GM23338 (cell line): ENCODE measurements around the gene NEB. TPM values are rescaled to one million over a fixed set of nuclear protein-coding genes. Genes with fewer than 3 reads are reported as not detected.

ENCODE experiments used
- ATAC-seq: fragments of 200-7000 bp; cut with Tn5 transposase; 3 replicates; pipeline ENCODE4 v1.9.1; 2020
- DNase-seq: peaks from one replicate; pipeline ENCODE4 v3.0.0-alpha.2; 2015; ENCODE audit warnings: low spot score
- H2AFZ ChIP-seq: fragments of 200-600 bp; sonication (generic); 2 replicates; pipeline ENCODE4 v1.8.0; 2016; ENCODE audit warnings: antibody characterized with exemption, mild to moderate bottlenecking, moderate library complexity
- H3F3A ChIP-seq: fragments of 200-600 bp; sonication (generic); replicated peaks from 2 replicates; pipeline ENCODE4 v1.8.0; 2017; ENCODE audit warnings: antibody characterized with exemption, mixed run types, low read depth
- H3K27ac ChIP-seq: fragments of 200-600 bp; sonication (generic); 2 replicates; pipeline ENCODE4 v1.6.1; 2016; ENCODE audit warnings: low read depth
- H3K27me3 ChIP-seq: fragments of 200-600 bp; sonication (generic); 2 replicates; pipeline ENCODE4 v1.8.0; 2016; ENCODE audit warnings: mild to moderate bottlenecking, mixed run types, moderate library complexity; ENCODE audit not compliant: insufficient read depth
- H3K36me3 ChIP-seq: fragments of 200-600 bp; sonication (generic); 2 replicates; pipeline ENCODE4 v1.8.0; 2016; ENCODE audit warnings: mild to moderate bottlenecking; ENCODE audit not compliant: insufficient read depth
- H3K4me1 ChIP-seq: fragments of 200-600 bp; sonication (generic); 2 replicates; pipeline ENCODE4 v1.8.0; 2016; ENCODE audit warnings: mild to moderate bottlenecking, moderate library complexity; ENCODE audit not compliant: insufficient read depth
- H3K4me2 ChIP-seq: fragments of 200-600 bp; sonication (generic); 2 replicates; pipeline ENCODE4 v1.7.1; 2017; ENCODE audit warnings: mixed run types
- H3K4me3 ChIP-seq: fragments of 200-600 bp; sonication (generic); 2 replicates; pipeline ENCODE4 v1.6.1; 2016; ENCODE audit warnings: mixed run types
- H3K79me2 ChIP-seq: fragments of 200-600 bp; sonication (generic); replicated peaks from 2 replicates; pipeline ENCODE4 v1.8.0; 2017; ENCODE audit warnings: mild to moderate bottlenecking; ENCODE audit not compliant: insufficient read depth
- H3K9me2 ChIP-seq: fragments of 200-600 bp; sonication (generic); 2 replicates; pipeline ENCODE4 v1.8.0; 2017; ENCODE audit not compliant: insufficient read depth
- H4K20me1 ChIP-seq: fragments of 200-600 bp; sonication (generic); replicated peaks from 2 replicates; pipeline ENCODE4 v1.8.0; 2017; ENCODE audit warnings: mild to moderate bottlenecking; ENCODE audit not compliant: insufficient read depth
- H3K27ac Mint-ChIP-seq: 2 replicates; pipeline ENCODE4 v1.8.0; 2020; ENCODE audit warnings: inconsistent platforms, mild to moderate bottlenecking, moderate library complexity, mixed read lengths
- H3K27me3 Mint-ChIP-seq: 3 replicates; pipeline ENCODE4 v1.8.0; 2022; ENCODE audit warnings: low read depth, mild to moderate bottlenecking, moderate library complexity, mixed read lengths, inconsistent platforms; ENCODE audit not compliant: insufficient read depth, poor library complexity
- H3K36me3 Mint-ChIP-seq: 3 replicates; pipeline ENCODE4 v1.8.0; 2021; ENCODE audit warnings: low read depth, mild to moderate bottlenecking, inconsistent platforms, moderate library complexity, mixed read lengths
- H3K4me1 Mint-ChIP-seq: 3 replicates; pipeline ENCODE4 v1.8.0; 2020; ENCODE audit warnings: mild to moderate bottlenecking, inconsistent platforms, mixed read lengths
- H3K4me3 Mint-ChIP-seq: 3 replicates; pipeline ENCODE4 v1.8.0; 2021; ENCODE audit warnings: moderate library complexity, mild to moderate bottlenecking, inconsistent platforms, mixed read lengths
- H3K9me3 Mint-ChIP-seq: 3 replicates; pipeline ENCODE4 v1.8.0; 2020; ENCODE audit warnings: moderate library complexity, mild to moderate bottlenecking, inconsistent platforms, mixed read lengths
- CREB1 ChIP-seq: fragments of 250-450 bp; sonication (Bioruptor Pico); IDR thresholded peaks from 2 replicates; pipeline ENCODE4 v1.5.0; 2020; ENCODE audit warnings: low read depth, mild to moderate bottlenecking, moderate library complexity
- CTCF ChIP-seq, 2 experiments: fragments of 200-600 bp in 1 of 2; sonication (generic) in 1 of 2; conservative IDR thresholded peaks; 2 replicates each; pipeline versions ENCODE4 v1.5.1 to v1.6.1; 2016 to 2017; ENCODE audit warnings: antibody characterized with exemption in 2 of 2, low read depth in 2 of 2, mild to moderate bottlenecking in 2 of 2, moderate library complexity in 1 of 2
- EZH2 ChIP-seq: fragments of 200-600 bp; sonication (generic); IDR thresholded peaks from one replicate; pipeline ENCODE4 v1.8.0; 2017; ENCODE audit warnings: antibody characterized with exemption, mild to moderate bottlenecking, low read depth; ENCODE audit not compliant: unreplicated experiment
- EZH2phosphoT487 ChIP-seq: fragments of 200-600 bp; sonication (generic); IDR thresholded peaks from one replicate; pipeline ENCODE4 v1.8.1; 2018; ENCODE audit warnings: antibody characterized with exemption; ENCODE audit not compliant: unreplicated experiment
- JUNB ChIP-seq: IDR thresholded peaks from one replicate; pipeline ENCODE4 v1.6.1; 2016; ENCODE audit warnings: antibody characterized with exemption; ENCODE audit not compliant: unreplicated experiment
- NANOG ChIP-seq: IDR thresholded peaks from 2 replicates; pipeline ENCODE4 v1.6.1; 2016; ENCODE audit warnings: antibody characterized with exemption, borderline replicate concordance
- STAT1 ChIP-seq: IDR thresholded peaks from one replicate; pipeline ENCODE4 v1.6.1; 2016; ENCODE audit warnings: antibody characterized with exemption; ENCODE audit not compliant: unreplicated experiment
- polyA plus RNA-seq: library from polyadenylated mRNA; unstranded; fragments of >200 nt; fragmentation: Nextera tagmentation; extraction: Ambion mirVana; gene quantifications from 2 replicates; pipeline ENCODE4 v1.2.1, GENCODE V29; 2016
- total RNA-seq: library from RNA; depleted of rRNA; stranded (reverse); fragments of >200 nt; shearing (Covaris generic); gene quantifications from 2 replicates; pipeline ENCODE4 v1.2.3, GENCODE V29; 2014
- TF ChIP-seq, protein P1 (sequence below): fragments of 250-450 bp; sonication (Bioruptor Pico); IDR thresholded peaks from 2 replicates; pipeline ENCODE4 v1.5.0; 2020; ENCODE audit warnings: mild to moderate bottlenecking, moderate library complexity
- TF ChIP-seq, protein P2 (sequence below): IDR thresholded peaks from 2 replicates; pipeline ENCODE4 v1.6.1; 2016; ENCODE audit warnings: antibody characterized with exemption

NEB gene
- total and polyA plus RNA-seq, 2 experiments from 2014 or later = 6.2 to 13.7 TPM

DNA sequence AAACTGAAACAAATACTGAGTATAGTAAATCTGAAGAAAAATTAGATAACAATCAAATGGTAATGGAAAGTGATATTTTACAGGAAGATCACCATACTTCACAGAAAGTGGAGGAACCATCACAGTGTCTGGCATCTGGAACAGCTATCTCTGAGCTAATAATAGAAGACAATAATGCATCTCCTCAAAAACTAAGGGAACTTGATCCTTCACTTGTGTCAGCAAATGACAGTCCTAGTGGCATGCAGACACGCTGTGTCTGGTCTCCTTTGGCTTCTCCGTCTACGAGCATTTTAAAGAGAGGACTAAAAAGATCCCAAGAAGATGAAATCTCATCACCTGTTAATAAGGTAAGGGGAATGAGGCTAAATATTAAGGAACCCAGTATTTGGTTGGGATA, 268.5 kb downstream of the NEB start:
- Mint-ChIP-seq H3K4me1 (peaks cover 16% of the 10 kb centered on the region), H3K9me3 (no peaks in the 10 kb centered on the region), H3K4me3 (no peak overlapping the region), H3K36me3 (peaks cover 97% of the 10 kb centered on the region), H3K27me3 (no peaks in the 10 kb centered on the region), H3K27ac (no peak overlapping the region)
- H3F3A ChIP-seq = no peaks in the 10 kb centered on the region
- no peak for TF ChIP-seq CTCF (conservative IDR thresholded peaks at IDR 0.05; ENCODE audit: low read depth in 2 of 2)
- TF ChIP-seq STAT1 = no peak
- TF ChIP-seq EZH2 = no peak
- no peak for TF ChIP-seq JUNB
- TF ChIP-seq CREB1 (CRISPR knock-in tag) = no peak
- TF ChIP-seq, protein P1, sequence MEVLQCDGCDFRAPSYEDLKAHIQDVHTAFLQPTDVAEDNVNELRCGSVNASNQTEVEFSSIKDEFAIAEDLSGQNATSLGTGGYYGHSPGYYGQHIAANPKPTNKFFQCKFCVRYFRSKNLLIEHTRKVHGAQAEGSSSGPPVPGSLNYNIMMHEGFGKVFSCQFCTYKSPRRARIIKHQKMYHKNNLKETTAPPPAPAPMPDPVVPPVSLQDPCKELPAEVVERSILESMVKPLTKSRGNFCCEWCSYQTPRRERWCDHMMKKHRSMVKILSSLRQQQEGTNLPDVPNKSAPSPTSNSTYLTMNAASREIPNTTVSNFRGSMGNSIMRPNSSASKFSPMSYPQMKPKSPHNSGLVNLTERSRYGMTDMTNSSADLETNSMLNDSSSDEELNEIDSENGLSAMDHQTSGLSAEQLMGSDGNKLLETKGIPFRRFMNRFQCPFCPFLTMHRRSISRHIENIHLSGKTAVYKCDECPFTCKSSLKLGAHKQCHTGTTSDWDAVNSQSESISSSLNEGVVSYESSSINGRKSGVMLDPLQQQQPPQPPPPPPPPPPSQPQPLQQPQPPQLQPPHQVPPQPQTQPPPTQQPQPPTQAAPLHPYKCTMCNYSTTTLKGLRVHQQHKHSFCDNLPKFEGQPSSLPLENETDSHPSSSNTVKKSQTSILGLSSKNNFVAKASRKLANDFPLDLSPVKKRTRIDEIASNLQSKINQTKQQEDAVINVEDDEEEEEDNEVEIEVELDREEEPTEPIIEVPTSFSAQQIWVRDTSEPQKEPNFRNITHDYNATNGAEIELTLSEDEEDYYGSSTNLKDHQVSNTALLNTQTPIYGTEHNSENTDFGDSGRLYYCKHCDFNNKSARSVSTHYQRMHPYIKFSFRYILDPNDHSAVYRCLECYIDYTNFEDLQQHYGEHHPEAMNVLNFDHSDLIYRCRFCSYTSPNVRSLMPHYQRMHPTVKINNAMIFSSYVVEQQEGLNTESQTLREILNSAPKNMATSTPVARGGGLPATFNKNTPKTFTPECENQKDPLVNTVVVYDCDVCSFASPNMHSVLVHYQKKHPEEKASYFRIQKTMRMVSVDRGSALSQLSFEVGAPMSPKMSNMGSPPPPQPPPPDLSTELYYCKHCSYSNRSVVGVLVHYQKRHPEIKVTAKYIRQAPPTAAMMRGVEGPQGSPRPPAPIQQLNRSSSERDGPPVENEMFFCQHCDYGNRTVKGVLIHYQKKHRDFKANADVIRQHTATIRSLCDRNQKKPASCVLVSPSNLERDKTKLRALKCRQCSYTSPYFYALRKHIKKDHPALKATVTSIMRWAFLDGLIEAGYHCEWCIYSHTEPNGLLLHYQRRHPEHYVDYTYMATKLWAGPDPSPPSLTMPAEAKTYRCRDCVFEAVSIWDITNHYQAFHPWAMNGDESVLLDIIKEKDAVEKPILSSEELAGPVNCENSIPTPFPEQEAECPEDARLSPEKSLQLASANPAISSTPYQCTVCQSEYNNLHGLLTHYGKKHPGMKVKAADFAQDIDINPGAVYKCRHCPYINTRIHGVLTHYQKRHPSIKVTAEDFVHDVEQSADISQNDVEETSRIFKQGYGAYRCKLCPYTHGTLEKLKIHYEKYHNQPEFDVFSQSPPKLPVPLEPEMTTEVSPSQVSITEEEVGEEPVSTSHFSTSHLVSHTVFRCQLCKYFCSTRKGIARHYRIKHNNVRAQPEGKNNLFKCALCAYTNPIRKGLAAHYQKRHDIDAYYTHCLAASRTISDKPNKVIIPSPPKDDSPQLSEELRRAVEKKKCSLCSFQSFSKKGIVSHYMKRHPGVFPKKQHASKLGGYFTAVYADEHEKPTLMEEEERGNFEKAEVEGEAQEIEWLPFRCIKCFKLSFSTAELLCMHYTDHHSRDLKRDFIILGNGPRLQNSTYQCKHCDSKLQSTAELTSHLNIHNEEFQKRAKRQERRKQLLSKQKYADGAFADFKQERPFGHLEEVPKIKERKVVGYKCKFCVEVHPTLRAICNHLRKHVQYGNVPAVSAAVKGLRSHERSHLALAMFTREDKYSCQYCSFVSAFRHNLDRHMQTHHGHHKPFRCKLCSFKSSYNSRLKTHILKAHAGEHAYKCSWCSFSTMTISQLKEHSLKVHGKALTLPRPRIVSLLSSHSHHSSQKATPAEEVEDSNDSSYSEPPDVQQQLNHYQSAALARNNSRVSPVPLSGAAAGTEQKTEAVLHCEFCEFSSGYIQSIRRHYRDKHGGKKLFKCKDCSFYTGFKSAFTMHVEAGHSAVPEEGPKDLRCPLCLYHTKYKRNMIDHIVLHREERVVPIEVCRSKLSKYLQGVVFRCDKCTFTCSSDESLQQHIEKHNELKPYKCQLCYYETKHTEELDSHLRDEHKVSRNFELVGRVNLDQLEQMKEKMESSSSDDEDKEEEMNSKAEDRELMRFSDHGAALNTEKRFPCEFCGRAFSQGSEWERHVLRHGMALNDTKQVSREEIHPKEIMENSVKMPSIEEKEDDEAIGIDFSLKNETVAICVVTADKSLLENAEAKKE (CRISPR knock-in tag) = no peak
- TF ChIP-seq, protein P2, sequence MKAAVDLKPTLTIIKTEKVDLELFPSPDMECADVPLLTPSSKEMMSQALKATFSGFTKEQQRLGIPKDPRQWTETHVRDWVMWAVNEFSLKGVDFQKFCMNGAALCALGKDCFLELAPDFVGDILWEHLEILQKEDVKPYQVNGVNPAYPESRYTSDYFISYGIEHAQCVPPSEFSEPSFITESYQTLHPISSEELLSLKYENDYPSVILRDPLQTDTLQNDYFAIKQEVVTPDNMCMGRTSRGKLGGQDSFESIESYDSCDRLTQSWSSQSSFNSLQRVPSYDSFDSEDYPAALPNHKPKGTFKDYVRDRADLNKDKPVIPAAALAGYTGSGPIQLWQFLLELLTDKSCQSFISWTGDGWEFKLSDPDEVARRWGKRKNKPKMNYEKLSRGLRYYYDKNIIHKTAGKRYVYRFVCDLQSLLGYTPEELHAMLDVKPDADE = no peak
- no peak for TF ChIP-seq NANOG
- no peak for TF ChIP-seq EZH2phosphoT487
- H3K4me1 ChIP-seq = no peaks in the 10 kb centered on the region
- H3K27ac ChIP-seq = no peak overlapping the region
- no peaks in the 10 kb centered on the region for H3K27me3 ChIP-seq
- H3K4me3 ChIP-seq = no peak overlapping the region
- H3K4me2 ChIP-seq = no peak overlapping the region
- no peak overlapping the region for H2AFZ ChIP-seq
- ATAC-seq (no peak), DNase-seq (no peak)
- peaks cover 88% of the 10 kb centered on the region for H3K36me3 ChIP-seq
- peaks cover 59% of the 10 kb centered on the region for H3K79me2 ChIP-seq
- H3K9me2 ChIP-seq = no peaks in the 10 kb centered on the region
- peaks cover 23% of the 10 kb centered on the region for H4K20me1 ChIP-seq
